HEK293T (cell line): ENCODE data around the gene GTF2H2.
"Not testable (repeated sequence)": the region's sequence is repeated elsewhere in the genome, so short reads cannot be mapped to it uniquely, and the experiment has no call there.

ENCODE experiments used
- CTCF ChIA-PET: fragments of 350-600 bp; formaldehyde crosslinking; extraction: SDS; loops from one replicate; lab custom pipeline; 2021; ENCODE audit warnings: antibody characterized with exemption, inconsistent platforms; lab: Yijun Ruan, JAX
- POLR2A ChIA-PET: fragments of 350-600 bp; formaldehyde crosslinking; extraction: SDS; loops from one replicate; lab custom pipeline; 2020; ENCODE audit warnings: antibody characterized with exemption, inconsistent platforms; lab: Yijun Ruan, JAX
- DNase-seq: peaks from one replicate; pipeline ENCODE4 v3.0.0; 2012; ENCODE audit warnings: mixed read lengths; ENCODE audit errors: extremely low spot score

Gene GTF2H2

DNA sequence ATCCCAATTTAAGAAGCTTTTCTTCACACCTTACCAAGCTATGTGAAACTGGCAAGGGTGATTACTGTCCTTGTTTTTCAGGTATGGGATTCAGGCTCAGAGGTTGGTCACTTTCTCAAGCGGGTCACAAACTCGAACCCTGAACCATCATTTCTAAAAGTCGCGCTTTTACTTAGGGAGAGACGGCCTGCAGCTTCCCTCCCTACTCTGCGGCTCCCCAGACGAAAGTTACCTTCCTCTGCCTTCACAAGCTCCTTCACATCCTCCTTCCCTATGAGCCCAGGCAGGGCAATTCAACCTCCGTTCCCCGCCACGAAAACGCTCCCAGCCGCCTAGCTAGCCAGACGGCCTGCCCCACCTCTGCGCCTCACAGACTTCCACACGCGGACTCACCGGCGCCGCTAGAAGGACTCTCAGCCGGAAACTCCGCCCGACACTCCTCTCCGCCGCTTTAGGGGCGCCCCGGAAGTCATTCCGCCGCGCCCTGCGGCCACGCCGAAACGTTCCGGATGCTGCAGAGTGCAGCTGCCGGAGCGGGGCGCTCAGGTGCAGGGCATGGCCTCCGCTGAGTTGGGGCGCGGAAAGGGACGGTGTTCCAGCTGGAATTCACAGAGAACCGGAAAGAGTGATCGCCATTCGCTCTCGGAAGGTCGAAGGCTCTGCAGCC, at the start of gene GTF2H2:
Gene GTF2H2 (minus strand): TSS at position 415 of the 667 bp plus-strand sequence. CDS start 4,913 bp downstream, outside the sequence.
- POLR2A ChIA-PET, CTCF ChIA-PET, DNase-seq: not testable (repeated sequence)

GRCh38 chr5:71109730-71110275, 42.3 kb upstream of the GTF2H2 start:
- CTCF ChIA-PET, DNase-seq, POLR2A ChIA-PET: not testable (repeated sequence)

GRCh38 chr5:71099996-71100395, 32.5 kb upstream of the GTF2H2 start:
- CTCF ChIA-PET, DNase-seq, POLR2A ChIA-PET: not testable (repeated sequence)

DNA sequence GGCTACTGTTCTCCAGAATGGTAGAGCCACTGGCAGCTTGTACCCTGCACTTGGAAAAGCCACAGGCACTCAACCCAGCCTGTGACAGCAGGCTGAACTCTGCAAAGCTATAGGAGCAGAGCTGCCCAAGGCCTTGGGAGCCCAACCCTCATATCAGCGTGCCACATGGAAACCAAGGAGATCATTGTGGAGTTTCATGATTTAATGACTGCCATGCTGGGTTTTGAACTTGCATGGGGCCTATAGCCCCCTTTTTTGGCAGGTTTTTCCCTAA, 30.4 kb upstream of the GTF2H2 start:
- DNase-seq, POLR2A ChIA-PET, CTCF ChIA-PET: not testable (repeated sequence)

DNA sequence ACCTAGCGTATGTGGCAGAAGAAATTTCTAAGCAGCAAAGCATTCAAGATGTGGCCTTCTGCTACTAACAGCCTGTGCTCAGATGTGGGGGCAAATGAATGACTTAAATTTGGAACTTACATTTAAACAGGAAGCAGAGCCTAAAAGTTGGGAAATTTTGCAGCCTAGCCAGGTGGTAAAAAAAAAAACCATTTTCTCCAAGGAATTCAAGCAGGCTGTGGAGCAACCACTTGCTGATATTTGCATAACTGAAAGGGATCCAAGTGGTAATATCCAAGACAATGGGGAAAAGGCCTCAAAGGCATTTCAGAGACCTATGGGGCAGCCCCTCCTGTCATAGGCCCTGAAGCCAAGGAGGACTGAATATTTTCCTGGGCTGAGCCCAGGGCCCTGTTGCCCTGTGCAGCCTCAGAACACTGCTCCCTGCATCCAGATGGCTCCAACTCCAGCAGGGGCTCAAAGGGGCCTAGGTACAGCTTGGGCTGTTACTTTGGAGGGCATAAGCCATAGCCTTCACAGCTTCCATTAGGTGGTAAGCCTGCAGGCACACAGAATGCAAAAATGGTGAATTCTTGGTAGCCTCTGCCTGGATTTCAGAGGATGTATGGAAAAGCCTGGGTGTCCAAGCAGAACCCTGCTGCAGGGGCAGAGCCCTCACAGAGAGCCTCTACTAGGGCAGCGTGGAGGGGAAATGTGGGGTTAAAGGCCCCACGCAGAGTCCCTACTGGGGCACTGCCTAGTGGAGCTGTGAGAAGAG, 29.9 kb upstream of the GTF2H2 start:
- DNase-seq, CTCF ChIA-PET, POLR2A ChIA-PET: not testable (repeated sequence)

DNA sequence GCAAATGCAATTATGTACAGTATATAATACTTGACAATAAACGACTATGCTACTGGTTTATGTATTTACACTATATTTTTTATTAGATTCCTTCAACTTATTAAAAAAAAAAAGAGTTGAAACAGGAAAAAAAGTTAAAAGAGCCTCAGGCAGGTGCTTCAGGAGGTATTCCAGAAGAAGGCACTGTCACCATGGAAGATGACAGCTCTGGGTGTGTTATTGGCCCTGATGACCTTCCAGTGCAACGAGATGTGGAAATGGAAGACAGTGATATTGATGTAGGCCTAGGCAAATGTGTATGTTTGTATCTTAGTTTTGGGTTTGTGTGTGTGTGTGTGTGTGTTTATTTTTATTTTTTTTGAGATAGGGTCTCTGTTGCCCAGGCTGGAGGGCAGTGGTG, 22.3 kb upstream of the GTF2H2 start:
- CTCF ChIA-PET, POLR2A ChIA-PET, DNase-seq: not testable (repeated sequence)

DNA sequence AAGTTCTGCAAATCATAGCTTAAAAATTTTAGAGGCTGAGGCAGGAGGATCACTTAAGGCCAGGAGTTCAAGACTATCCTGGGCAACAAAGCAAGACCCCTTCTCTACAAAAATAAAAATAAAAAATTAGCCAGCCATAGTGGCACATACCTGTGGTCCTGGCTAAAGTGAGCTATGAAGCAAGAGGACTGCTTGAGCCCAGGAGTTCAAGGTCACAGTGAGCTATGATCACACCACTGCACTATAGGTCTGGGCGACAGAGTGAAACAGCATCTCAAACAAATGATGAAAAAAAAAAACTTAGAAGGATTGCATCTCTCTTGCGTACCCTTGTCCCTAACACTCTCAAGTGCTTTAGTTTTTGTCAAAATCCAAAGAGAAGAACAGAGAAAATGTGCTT, 21.3 kb upstream of the GTF2H2 start:
- POLR2A ChIA-PET, DNase-seq, CTCF ChIA-PET: not testable (repeated sequence)

- DNase-seq, POLR2A ChIA-PET, CTCF ChIA-PET: not testable (repeated sequence)
Observed at GRCh38 chr5:71086145-71086544, 18.7 kb upstream of the GTF2H2 start.

DNA sequence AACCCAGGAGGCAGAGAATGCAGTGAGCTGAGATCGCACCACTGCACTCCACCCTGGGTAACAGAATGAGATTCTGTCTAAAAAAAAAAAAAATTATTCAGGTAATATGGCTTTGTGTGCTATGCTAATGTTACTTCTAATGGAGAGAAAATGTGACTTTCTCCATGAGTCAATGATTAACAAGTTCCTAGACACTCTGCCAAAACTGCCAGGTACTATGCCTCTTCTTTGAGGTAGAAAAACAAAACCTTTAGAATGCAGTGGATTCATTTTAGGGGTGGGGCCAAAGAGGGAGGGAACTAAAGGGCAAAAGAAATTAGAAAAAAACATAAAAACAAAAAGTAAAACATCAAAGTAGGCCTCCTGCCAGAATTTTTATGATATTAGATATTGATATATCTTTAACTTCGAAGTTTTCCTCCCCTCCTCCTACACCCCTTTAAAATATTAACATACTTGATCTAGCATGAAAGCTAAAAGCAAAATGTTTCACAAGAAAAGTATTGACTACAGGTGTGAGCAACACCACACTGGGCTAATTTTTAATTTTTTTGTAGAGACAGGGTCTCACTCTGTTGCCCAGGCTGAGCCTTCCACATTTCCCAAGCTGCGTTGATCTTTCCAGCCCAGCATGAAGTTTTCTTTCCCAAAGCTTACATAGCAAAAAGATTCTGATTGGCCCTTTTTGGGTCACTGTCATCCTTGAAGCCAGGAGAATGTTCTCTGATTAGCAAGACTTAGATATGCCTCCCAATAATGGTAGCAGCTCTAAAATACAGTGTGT, 17.0 kb upstream of the GTF2H2 start:
- POLR2A ChIA-PET, result not testable (repeated sequence)

DNA sequence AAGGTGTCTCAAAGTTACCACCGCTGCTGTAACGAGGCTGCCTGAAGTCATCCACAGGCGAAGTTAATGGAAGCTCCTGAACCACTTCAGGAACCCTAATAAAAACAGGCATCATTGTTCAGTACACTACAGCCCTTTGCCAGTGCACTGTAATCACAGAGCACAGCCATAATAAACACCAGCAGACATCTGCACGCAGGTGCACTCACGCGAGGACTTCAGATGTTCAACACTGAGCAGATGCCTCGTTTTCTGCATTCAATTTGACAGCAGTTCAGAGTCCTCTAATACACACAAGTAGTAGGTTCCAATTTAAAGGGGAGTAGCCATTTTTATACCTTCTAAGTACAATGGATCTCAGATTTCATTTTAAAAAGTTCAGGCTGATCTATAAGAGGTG, 15.4 kb upstream of the GTF2H2 start:
- DNase-seq, POLR2A ChIA-PET, CTCF ChIA-PET: not testable (repeated sequence)

More for the DNA sequence above, 17.0 kb upstream of the GTF2H2 start:
- CTCF ChIA-PET, DNase-seq: not testable (repeated sequence)

DNA sequence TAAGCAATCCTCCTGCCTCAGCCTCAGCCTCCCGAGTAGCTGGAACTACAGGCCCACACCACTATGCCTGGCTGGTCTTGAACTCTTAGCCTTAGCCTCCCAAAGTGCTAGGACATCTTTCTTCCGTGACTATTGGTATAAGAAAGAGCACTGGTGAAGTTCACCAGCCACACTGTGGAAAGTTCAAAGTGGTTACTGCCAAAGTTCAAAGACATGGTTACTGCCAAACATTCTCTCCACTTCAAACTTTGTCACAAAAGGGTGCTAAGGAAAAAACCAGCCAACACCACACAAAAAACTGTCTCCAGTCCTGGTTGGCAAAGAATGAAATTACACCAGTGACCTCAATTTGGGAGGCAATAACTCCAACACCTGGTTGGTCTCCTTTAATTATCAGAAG, 14.9 kb upstream of the GTF2H2 start:
- POLR2A ChIA-PET, DNase-seq, CTCF ChIA-PET: not testable (repeated sequence)

DNA sequence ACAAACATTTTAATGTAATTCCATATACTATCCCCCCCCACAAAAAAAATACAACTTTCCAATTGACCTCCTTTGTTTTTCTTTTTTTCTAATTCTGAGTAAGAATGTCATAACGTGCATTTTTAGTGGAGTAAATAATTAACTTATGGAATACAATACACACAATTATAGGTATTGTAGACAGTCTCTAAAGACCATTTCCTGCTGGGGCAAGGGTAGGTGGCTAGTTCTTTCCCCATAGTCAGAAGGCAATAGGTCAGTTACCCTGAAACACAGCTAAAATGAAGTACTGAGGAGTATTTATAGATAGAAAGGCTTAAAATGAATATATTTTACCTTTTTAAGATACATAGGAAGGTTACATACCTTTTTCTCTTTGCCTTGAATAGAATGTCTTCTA, 6.2 kb downstream of the GTF2H2 start:
- CTCF ChIA-PET, POLR2A ChIA-PET, DNase-seq: not testable (repeated sequence)

DNA sequence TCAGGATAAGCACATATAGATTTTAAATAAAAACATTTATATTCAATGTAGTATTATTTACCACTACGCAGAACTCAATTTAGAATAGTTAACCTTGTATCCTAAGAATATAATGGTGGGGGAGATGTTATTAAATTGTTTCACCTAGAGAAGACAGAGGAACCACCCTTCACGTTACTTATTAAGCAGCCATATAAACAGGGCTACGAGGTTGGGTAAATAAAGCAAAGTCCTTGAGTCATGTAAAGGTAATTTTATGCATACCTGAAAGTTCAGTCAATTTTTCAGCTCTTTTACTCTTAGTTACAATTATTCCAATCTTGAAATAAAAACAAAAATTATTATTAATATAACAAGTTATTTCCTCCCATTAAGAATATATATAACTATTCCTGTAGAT, 8.1 kb downstream of the GTF2H2 start:
- CTCF ChIA-PET, POLR2A ChIA-PET, DNase-seq: not testable (repeated sequence)

DNA sequence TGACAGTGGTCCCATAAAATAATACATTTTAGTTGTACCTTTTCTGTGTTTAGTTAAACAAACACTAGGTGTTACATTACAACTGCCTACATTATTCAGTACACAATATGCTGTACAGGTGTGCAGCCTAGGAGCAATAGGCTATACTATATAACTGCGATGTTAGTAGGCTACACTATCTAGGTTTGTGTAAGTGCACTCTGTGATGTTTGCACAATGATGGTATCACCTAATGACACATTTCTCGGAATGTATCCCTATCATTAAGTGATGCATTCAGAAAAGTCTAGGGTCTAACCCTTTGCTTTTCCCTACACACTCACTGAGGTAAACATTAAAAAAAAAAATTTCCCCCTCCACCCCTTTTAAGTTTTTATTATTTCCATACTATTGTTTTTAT, 22.7 kb downstream of the GTF2H2 start:
- CTCF ChIA-PET, POLR2A ChIA-PET, DNase-seq: not testable (repeated sequence)

GRCh38 chr5:71044128-71044527, 23.3 kb downstream of the GTF2H2 start:
- POLR2A ChIA-PET, CTCF ChIA-PET, DNase-seq: not testable (repeated sequence)

GRCh38 chr5:71031046-71031776, 36.3 kb downstream of the GTF2H2 start:
- POLR2A ChIA-PET, DNase-seq, CTCF ChIA-PET: not testable (repeated sequence)

GRCh38 chr5:71025289-71025953, 42.1 kb downstream of the GTF2H2 start, which contains the start of gene NAIP:
NAIP (minus strand) TSS chr5:71025339; CDS start chr5:71012915, 12,424 bp downstream.
- CTCF ChIA-PET, POLR2A ChIA-PET, DNase-seq: not testable (repeated sequence)
